Spleen (tissue), 11 donors: ENCODE results near the gene FARSA. TPM values are rescaled to one million over a fixed set of nuclear protein-coding genes. Genes with fewer than 3 reads are reported as not detected.

ENCODE experiments used
- DNase-seq: peaks from one replicate; pipeline ENCODE4 v3.0.0-alpha.2; 2020
- H3K27ac ChIP-seq, 8 donors: fragments of 200-600 bp; sonication (generic) in 7 of 8; 1 replicate in 4 of 8; 2 replicates in 4 of 8; pipeline versions ENCODE4 v1.5.0 to v1.8.0; 2016 to 2021; ENCODE audit warnings: inconsistent platforms in 4 of 8, mild to moderate bottlenecking in 4 of 8, moderate library complexity in 1 of 8
- H3K27me3 ChIP-seq, 7 donors: fragments of 200-600 bp; sonication (generic) in 6 of 7; replicated peaks in 1 of 7; 1 replicate in 4 of 7; 2 replicates in 3 of 7; pipeline versions ENCODE4 v1.5.0 to v1.8.0; 2016 to 2021; ENCODE audit warnings: inconsistent platforms in 3 of 7, mild to moderate bottlenecking in 1 of 7
- H3K36me3 ChIP-seq, 6 donors: fragments of 200-600 bp; sonication (generic) in 5 of 6; 1 replicate in 4 of 6; 2 replicates in 2 of 6; pipeline versions ENCODE4 v1.5.0 to v1.8.0; 2016 to 2021; ENCODE audit warnings: inconsistent platforms in 2 of 6
- H3K4me1 ChIP-seq, 6 donors: fragments of 200-600 bp; sonication (generic) in 5 of 6; 1 replicate in 3 of 6; 2 replicates in 3 of 6; pipeline versions ENCODE4 v1.5.0 to v1.8.0; 2016 to 2021; ENCODE audit warnings: inconsistent platforms in 3 of 6
- H3K4me3 ChIP-seq, 8 donors: fragments of 200-600 bp; sonication (generic) in 7 of 8; 1 replicate in 4 of 8; 2 replicates in 4 of 8; pipeline versions ENCODE4 v1.5.0 to v1.8.0; 2016 to 2021; ENCODE audit warnings: inconsistent platforms in 4 of 8, mild to moderate bottlenecking in 4 of 8, moderate library complexity in 2 of 8
- H3K9me3 ChIP-seq, 8 donors: fragments of 200-600 bp; sonication (generic) in 7 of 8; 1 replicate in 4 of 8; 2 replicates in 4 of 8; pipeline versions ENCODE4 v1.5.0 to v1.8.0; 2016 to 2021; ENCODE audit warnings: inconsistent platforms in 4 of 8
- CTCF ChIP-seq, 11 experiments: fragments of 200-600 bp in 7 of 11; fragments of 450-650 bp in 4 of 11; sonication (generic) in 4 of 11; IDR thresholded peaks in 8 of 11; conservative IDR thresholded peaks in 3 of 11; 1 replicate in 7 of 11; 2 replicates in 4 of 11; pipeline versions ENCODE4 v1.4.0 to v1.8.0; 2016 to 2021; ENCODE audit warnings: antibody characterized with exemption in 11 of 11, inconsistent platforms in 4 of 11, mild to moderate bottlenecking in 1 of 11
- POLR2A ChIP-seq, 3 donors: fragments of 450-650 bp; IDR thresholded peaks; one replicate each; pipeline ENCODE4 v1.5.1; 2017; ENCODE audit warnings: antibody characterized with exemption in 3 of 3, mild to moderate bottlenecking in 1 of 3
- POLR2AphosphoS5 ChIP-seq, 3 donors: sonication (generic); formaldehyde crosslinking; IDR thresholded peaks; one replicate each; pipeline ENCODE4 v1.5.1; 2017; ENCODE audit warnings: antibody characterized with exemption in 3 of 3
- WGBS, 5 donors: extraction: QIAGEN DNeasy Blood & Tissue Kit in 3 of 5; methylation state at CpG; one replicate each; pipeline versions ENCODE4 v1.1.5 to v1.1.7; 2013 to 2018; 5-methylcytosine and 5-hydroxymethylcytosine counted together
- intact Hi-C: fragments of 100-400 bp; cut with DNase I; formaldehyde crosslinking; loops from one replicate; pipeline ENCODE4 v1.15.0; 2023; ENCODE audit warnings: low total_unique reads
- polyA plus RNA-seq, 3 donors: library from polyadenylated mRNA; stranded (reverse); fragments of 200-250 nt; gene quantifications; one replicate each; pipeline ENCODE4 v1.2.1, GENCODE V29; 2013
- total RNA-seq, 7 donors: library from RNA; depleted of rRNA in 3 of 7; stranded (reverse); fragments of >200 nt in 3 of 7; fragmentation: NEBNext Ultra II Directional in 4 of 7; extraction: Animal tissue kit (Norgen Biotek cat#: 25700) in 4 of 7; gene quantifications; one replicate each; pipeline versions ENCODE4 v1.1.0 to v1.2.1, GENCODE V29; 2016 to 2021
- donor health status: healthy with polysubstance abuse.
- donor health status: DM: no; HTN: no; CAD: no; lungs with moderate emphysema.
- donor health status: DM: no; HTN: no; CAD: no.
- donor health status: Bipolar disorder and iron deficiency.
- donor health status: healthy.
- donor health status: DM: no; HTN: no; CAD: no.
- donor health status: DM: yes; HTN: yes; CAD: no.

Gene FARSA
- total and polyA plus RNA-seq, 10 donors = 25.1 to 55.4 (median 39.3) TPM

- H3K9me3 ChIP-seq = no peaks in the 10 kb centered on the region
- WGBS, 5 donors = 89 to 94% (median 91%) methylated on average over 16 of the region's 16 CpGs
- H3K36me3 ChIP-seq = no peaks in the 10 kb centered on the region
- TF ChIP-seq POLR2AphosphoS5 (IDR thresholded peaks at IDR 0.05) = no peak
- no peak for TF ChIP-seq POLR2A (IDR thresholded peaks at IDR 0.05)
- no peak for TF ChIP-seq CTCF (IDR thresholded peaks at IDR 0.05 in 8 of 11, conservative IDR thresholded peaks at IDR 0.05 in 3 of 11)
- DNase-seq = no peak
- H3K4me1 ChIP-seq = peaks cover 0 to 7% (median 4%) of the 10 kb centered on the region in 6 donors
- no peak overlapping the region for H3K27ac ChIP-seq
- intact Hi-C loops = loop anchor here (10.0 kb wide), 1 partner anchor 612 kb away; no protein-coding TSS in a partner anchor
- peaks cover 0 to 23% (median 8%) of the 10 kb centered on the region in 7 donors for H3K27me3 ChIP-seq
- H3K4me3 ChIP-seq = no peak overlapping the region
These were observed 39.7 kb upstream of the FARSA start for GRCh38 chr19:12973236-12973635.

- H3K27me3 ChIP-seq = peaks cover 0 to 9% (median 6%) of the 10 kb centered on the region in 7 donors
- peaks cover 3 to 8% (median 7%) of the 10 kb centered on the region in 6 donors for H3K4me1 ChIP-seq
- no peak for DNase-seq
- no peaks in the 10 kb centered on the region for H3K36me3 ChIP-seq
- intact Hi-C loops = loop anchor here (10.0 kb wide), 1 partner anchor 615 kb away; no protein-coding TSS in a partner anchor
- no peaks in the 10 kb centered on the region for H3K9me3 ChIP-seq
- TF ChIP-seq POLR2A (IDR thresholded peaks at IDR 0.05) = no peak
- no peak for TF ChIP-seq POLR2AphosphoS5 (IDR thresholded peaks at IDR 0.05)
- no peak for TF ChIP-seq CTCF (IDR thresholded peaks at IDR 0.05 in 8 of 11, conservative IDR thresholded peaks at IDR 0.05 in 3 of 11)
- no peak overlapping the region for H3K27ac ChIP-seq
- no peak overlapping the region for H3K4me3 ChIP-seq
- whole genome bisulfite sequencing, 5 donors = 82 to 89% (median 88%) methylated on average over 7 of the region's 7 CpGs
These were observed 36.7 kb upstream of the FARSA start for GRCh38 chr19:12970070-12970820.

- Histone ChIP-seq H3K36me3 (no peaks in the 10 kb centered on the region), H3K4me3 (no peak within 1 kb of the TSS), H3K27ac (no peak within 1 kb of the TSS), H3K27me3 (peaks cover 0 to under 1% (median 0%) of the 10 kb centered on the region in 7 donors), H3K9me3 (no peaks in the 10 kb centered on the region), H3K4me1 (peaks cover 3 to 14% (median 12%) of the 10 kb centered on the region in 6 donors)
- intact Hi-C loops = loop anchor here (10.0 kb wide), 1 partner anchor 85 kb away; the partner anchor contains the start of genes DNASE2 and KLF1
- 47 to 65% (median 59%) methylated on average over 5 to 14 of the region's 14 CpGs for WGBS, 5 donors
- TF ChIP-seq POLR2AphosphoS5 (IDR thresholded peaks at IDR 0.05) (no peak), POLR2A (IDR thresholded peaks at IDR 0.05) (no peak), CTCF (IDR thresholded peaks at IDR 0.05 in 8 of 11, conservative IDR thresholded peaks at IDR 0.05 in 3 of 11) (no peak)
- DNase-seq = no peak
These were observed 35.9 kb upstream of the FARSA start, which contains the start of gene DAND5 for GRCh38 chr19:12969292-12969988. TSS of gene DAND5 (plus strand) at chr19:12969576. CDS start at chr19:12969661, 85 bp downstream.
